Vagina (tissue), 2 donors: ENCODE results near the gene MRPL33.

Experiments
- POLR2A ChIP-seq, 2 donors: fragments of 450-650 bp; IDR thresholded peaks; one replicate each; pipeline ENCODE4 v1.6.1; 2017; ENCODE audit warnings: antibody characterized with exemption in 2 of 2, mild to moderate bottlenecking in 2 of 2, moderate library complexity in 2 of 2
- POLR2AphosphoS5 ChIP-seq, 2 donors: sonication (generic); formaldehyde crosslinking; IDR thresholded peaks; one replicate each; pipeline ENCODE4 v1.9.0; 2017; ENCODE audit warnings: antibody characterized with exemption in 2 of 2, mild to moderate bottlenecking in 2 of 2, low read depth in 1 of 2; ENCODE audit not compliant: insufficient read depth in 1 of 2
- TF ChIP-seq, protein P1 (sequence below), 3 experiments: fragments of 450-650 bp in 2 of 3; fragments of 200-600 bp in 1 of 3; sonication (generic) in 1 of 3; IDR thresholded peaks; one replicate each; pipeline ENCODE4 v1.5.1; 2017 to 2019; ENCODE audit warnings: antibody characterized with exemption in 3 of 3, mild to moderate bottlenecking in 2 of 3, moderate library complexity in 2 of 3

DNA sequence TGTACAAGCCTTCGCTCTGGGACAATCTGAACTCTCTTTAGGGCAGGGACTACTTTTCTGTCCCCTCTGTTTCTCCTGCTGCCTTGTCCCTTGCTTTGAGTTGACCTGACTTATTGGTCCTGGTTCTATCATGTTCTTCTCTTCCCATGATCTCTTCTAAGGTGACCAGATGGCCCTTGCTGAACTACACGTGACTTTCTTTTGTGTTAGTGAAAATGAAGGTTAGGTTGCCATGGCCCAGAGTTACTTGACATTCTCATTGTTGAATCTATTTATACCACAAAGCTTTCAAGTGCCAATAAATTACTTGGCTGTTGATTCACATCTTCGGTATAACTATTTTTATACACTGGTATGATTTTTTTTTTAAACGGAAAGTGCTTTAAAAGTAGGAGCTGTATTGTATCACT lies 24.4 kb downstream of the MRPL33 start:
- TF ChIP-seq, protein P1, sequence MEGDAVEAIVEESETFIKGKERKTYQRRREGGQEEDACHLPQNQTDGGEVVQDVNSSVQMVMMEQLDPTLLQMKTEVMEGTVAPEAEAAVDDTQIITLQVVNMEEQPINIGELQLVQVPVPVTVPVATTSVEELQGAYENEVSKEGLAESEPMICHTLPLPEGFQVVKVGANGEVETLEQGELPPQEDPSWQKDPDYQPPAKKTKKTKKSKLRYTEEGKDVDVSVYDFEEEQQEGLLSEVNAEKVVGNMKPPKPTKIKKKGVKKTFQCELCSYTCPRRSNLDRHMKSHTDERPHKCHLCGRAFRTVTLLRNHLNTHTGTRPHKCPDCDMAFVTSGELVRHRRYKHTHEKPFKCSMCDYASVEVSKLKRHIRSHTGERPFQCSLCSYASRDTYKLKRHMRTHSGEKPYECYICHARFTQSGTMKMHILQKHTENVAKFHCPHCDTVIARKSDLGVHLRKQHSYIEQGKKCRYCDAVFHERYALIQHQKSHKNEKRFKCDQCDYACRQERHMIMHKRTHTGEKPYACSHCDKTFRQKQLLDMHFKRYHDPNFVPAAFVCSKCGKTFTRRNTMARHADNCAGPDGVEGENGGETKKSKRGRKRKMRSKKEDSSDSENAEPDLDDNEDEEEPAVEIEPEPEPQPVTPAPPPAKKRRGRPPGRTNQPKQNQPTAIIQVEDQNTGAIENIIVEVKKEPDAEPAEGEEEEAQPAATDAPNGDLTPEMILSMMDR (IDR thresholded peaks at IDR 0.05) = no peak
- TF ChIP-seq POLR2AphosphoS5 (IDR thresholded peaks at IDR 0.05; ENCODE audit: insufficient read depth in 1 of 2, low read depth in 1 of 2) (no peak), POLR2A (IDR thresholded peaks at IDR 0.05) (no peak)
